Medulla oblongata (tissue), 1 donor: Measurements from ENCODE around the gene AK1.

Experiments used
- DNase-seq: peaks from one replicate; pipeline ENCODE4 v3.0.0-alpha.2; 2015; ENCODE audit errors: extremely low spot score

Gene AK1

DNA sequence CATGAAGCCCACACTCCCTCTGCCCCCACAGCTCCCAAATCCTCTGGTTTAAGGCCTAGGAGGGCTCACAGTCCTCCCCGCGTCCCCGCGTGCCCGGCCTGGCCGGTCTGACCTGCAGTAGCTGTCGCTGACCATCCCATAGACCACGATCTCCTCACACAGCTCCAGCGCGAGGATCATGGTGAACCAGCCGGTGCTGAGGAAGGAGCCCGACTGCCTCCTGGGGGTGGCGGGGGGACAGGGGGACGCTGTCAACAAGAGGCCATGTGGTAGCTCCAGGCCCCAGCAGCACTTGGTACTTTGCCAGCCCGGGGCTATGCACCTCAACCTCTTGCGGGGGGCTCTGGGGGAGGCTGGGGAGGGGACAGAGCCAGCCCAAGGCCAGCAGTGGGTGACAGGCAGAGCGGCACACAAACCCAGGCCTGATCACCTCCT lies 32.4 kb upstream of the AK1 start:
- no peak for DNase-seq

DNA sequence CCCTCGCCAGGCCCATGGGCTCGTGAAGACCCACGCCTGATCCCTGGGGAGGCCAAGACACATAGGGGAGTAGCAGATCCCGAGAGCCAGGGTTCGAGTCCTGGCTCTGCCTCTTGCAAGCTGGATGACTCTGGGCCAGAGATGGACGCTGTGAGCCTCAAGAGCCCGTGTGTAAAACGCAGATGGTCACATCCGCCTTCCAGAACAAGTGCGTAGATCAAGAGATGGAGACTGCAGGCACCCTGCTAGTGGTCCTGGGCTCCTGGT lies 31.1 kb upstream of the AK1 start:
- DNase-seq, result no peak

DNA sequence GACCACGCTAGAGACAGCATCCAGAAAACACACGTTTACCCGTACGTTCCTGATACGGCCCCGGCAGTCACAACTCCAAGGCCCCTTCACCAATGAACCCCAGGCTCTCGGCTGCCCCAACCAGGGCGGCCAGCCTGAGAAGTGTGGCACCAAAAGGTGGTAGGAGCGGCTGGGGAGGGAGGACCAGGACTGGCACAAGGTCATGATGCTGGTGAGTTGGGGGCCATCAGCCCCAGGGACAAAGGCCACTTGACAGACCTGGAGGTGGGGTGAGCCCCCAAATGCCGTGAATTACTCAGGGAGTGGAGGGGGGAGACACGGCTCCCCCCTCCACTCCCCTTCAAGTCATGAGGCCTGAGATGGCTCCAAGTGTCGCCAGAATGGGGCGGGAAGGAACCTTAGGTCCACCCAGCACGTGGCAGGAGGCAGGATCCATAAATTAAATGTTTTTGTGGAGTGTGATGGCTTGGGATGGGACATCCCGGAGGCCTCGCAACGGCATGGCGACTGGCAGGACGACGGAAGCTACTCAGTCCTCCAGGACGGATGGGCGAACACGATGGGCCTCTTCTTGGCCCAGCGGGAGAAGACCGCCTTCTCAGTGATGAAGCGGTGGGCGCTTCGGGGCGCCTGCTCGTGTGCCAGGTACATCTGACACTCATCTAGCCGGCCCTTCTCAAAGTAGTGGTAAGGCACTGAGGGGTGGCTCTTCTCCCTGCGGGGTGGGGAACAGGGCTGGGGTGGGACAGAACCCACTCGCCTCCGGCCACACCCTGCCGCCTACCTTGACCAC lies 30.6 kb upstream of the AK1 start:
- no peak for DNase-seq

DNA sequence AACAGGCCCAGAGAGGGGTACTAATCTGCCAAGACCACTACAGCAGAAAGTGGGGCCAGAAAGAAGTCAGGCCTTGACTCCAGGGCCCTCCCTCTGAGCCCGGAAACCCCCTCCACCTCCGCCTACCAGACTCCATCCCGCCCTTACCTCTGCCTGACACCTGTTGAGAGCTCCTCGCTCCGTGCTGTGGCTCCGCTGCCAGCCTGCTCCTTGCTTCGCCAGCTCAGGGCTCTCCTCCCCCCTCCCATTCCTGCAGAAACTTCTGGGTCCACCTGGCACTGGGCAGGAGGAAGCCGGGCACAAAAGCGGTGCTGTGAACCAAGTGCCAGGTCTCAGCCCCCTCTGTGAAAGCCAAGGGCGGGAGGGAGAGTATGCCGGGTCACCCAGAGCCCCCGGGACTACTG lies 28.3 kb upstream of the AK1 start:
- DNase-seq, result peak; percentile 72

DNA sequence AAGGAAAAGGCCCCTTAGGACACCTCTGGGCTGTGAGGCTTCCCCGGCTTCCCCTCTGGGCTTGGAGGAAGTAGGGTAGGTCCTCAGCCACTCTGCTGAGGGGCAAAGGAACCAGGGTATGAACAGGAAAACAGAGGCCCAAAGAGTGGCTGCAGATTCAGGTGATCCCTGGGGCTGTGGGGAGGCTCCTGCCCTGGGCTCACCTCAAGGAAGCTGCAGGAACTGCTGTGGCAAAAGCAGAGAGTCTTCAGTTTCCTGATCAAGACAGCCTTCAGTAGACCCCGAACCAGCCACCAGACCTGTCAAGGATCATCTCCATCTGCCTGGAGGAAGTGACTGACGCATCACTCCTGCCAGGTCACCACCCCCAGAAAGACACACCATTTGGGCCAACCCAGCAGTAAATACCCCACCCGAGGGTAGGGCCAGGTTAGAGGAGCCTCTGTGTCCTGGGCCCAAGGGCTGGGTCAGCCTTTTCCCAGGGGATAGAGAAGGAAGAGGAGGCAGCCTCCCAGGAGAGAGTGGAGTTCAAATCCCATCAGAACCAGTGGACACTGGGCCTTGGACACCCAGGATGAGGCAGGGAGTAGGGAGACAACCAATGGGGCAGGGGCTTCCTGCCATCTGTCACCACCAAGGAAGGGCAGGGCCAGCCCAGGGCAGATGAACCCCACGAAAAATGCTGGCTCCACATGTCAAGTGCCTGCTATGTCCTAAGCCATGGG lies 27.7 kb upstream of the AK1 start:
- DNase-seq, result no peak

DNA sequence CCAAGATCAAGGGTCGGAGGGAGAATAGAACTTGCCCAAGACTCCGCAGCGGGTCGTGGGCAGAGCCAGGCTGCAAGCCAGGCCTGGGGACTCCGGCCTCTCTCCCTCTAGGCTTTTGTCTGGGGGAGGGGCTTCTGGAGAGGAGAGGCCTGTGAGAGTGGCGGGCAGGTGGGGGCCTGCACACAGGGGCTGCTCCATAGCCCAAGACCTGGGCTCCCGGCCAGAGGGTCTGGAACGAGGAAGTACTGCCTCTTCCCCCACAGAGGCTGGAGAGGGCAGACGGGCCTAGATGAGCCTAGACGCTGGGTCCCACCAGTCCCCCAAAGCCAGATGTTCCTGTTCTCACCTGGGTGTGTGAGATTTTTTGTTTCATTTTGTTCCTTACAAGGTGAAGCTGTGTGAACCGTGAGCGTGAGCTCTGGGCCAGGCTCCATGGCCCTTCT lies 27.1 kb upstream of the AK1 start:
- DNase-seq, result peak; percentile 57

DNA sequence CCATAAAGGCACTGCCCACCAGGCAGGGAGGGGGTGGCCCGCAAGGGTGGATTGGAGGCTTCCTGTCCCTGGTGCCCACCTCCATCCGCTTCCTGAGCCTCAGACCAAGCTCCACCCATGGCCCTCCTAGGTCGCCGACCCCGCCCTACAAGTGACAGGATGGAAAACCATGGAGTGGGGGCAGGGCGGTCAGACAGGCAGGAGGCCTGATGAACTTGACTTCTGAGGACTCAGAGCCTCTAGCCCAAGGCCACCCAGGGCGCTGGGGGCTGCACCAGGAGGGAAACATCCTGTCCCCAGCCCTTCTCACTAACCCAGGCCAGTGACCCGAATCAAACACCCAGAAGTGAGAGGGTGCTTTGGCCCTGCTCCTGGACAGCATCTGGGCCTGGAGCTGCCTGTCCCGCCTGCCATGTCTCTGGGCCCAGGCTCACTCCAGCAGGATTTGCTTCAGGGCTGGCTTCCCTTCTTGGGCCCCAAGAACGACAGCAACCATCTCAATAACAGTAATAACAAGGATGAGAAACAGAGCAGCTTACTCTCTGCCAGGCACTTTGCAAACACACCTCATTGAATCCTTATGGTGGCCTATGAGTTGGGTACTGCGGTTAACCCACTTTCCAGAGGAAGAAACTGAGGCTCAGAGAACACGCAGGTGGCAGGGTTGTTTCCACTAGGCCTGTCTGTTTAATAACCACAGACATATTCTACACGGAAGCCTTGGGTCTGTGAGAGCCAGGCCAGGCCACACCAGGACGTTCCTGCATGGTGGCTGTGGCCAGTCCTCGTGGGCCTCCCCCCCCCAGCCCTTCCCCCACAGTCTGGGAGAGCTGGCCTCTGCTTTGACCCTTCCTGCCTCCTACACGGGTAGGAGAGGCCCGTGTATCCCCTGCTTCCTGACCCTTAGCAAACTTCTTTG lies 26.3 kb upstream of the AK1 start:
- DNase-seq, result no peak

DNA sequence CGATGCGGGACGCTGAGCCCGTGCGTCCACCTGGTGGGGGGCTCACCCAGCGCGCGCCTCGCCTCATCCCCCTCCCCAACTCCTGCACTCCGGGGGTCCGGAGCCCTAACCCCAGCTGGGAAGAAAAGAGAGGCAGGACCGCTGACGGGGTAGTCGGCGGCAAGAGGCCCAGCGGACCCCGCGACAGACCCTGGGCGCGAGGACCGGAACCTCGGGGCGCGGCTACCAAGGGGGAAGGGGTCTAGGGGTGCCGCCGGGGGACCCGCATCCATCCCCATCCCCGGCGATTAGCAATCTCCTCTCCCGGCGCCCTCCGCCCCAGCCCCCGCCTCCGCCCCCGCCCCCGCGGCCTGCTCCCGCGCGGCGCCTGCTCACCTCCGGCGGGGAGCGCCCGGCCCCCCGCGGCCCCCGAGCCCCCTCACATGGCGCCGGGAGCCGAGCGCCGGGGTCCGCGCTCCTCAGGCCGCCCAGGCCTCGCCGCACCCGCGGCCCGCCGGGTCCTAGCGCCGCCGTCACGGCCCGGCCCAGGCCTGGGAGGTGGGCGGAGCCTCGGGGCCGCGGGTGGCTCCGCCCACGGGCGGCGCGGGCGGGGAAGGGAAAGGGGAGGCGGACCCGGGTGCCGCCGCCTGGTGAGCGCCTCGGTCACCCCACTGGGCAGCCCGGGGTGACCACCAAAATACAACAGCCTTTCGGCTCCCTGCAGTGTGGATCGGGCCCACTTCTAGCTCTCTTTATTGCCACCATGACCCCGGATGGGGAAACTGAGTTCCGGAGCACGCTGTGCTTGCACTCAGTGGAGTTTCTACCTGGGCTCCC lies 21.9 kb upstream of the AK1 start, which contains the start of gene ST6GALNAC6:
ST6GALNAC6 (minus strand) TSS at position 476 of the 816 bp plus-strand sequence. CDS start 1,622 bp downstream, outside the sequence.
- DNase-seq, result peak; percentile 90

DNA sequence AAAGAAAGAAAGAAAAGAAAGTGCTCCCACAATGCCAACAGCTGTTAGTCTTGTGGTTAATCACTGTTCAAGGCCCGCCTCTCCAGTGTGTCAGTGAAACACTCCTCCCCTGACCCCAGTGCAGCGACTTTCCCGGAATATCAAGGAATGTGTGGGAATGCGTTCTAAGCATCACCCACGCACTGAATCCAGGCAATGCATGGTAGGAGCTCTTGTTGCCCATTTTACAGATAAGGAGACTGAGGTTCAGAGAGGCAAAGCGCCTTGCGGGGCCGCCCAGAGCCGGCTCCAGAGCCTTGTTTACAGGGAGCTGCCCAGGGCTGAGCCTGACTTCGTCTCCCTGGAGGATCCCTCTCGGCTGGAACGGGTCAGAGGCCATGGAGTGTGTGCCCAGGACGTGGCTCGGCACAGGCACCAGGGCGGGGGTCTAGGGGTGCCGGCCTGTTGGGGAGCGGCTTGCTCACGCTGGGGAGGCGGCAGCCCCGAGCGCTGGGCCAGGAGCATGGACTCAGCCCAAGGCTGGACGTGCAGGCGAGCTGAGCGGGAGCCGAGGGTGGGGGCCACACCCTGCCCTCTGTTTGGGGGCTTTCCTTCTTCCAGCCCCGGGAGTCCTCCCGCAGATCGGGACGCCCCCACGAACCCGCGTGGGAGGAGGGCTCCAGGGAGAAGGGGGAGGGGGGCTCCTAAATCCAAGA lies 21.1 kb upstream of the AK1 start:
- DNase-seq, result no peak

DNA sequence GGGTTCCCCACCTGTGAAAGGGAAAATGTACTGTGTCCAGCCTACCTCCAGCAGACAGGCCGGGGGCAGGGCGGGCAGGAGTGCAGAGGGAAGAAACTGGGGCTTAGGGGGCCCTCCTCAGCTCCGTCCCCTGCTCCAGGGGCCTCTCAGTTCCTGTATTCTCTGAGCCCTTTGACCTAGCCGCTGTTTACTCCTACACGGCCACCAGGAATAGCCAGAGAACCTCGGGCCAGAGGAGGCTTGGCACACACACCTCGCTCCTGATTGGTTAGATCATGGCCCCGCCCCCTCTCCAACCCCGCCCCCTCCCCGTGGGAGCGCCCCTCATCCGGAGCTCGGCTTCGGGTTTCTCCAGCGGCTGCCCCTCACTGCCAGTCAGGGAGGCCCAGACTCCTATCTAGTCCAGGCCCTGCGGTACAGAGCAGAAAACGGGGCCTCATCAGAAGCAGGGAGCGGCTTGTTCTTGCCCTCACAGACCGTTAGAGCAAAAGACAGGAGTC lies 19.8 kb upstream of the AK1 start:
- DNase-seq, result peak; percentile 82

DNA sequence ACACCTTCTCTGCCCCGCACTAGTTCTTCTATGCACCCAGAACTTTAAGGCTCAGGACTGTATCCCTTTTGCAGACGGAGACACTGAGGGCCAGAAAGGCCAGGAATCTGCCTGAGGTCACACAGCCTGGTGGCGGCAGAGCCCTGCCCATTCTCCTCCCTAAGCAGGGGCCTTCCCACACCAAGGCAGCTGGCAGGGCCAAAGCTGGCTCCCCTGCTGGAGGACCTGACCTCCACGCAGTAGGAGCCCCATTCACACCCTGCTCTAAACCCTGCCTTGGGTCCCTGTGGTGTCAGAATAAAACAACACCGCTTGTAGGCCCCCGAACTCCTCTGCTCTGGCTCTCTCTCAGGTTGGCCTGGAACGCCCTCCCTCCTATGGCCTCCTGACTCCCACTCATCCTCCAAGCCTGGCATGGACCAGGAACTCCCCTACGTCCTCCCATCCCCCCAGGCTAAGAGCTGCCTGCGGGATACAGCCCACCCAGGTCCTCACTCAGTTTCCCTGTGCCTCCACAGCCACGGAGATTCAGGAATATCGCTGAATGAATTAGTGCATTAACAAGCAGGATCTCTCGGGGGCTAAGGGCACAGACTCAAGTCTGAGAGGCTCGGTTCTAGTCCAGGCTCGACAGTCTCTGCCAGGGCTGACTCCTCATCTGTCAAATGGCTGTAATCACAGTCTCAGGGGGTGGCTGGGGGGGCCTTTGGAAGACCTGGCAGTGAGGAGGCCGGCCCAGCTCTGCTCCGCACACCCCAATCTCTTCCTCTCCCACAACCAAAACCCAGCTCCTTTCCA lies 19.1 kb upstream of the AK1 start:
- DNase-seq, result no peak

DNA sequence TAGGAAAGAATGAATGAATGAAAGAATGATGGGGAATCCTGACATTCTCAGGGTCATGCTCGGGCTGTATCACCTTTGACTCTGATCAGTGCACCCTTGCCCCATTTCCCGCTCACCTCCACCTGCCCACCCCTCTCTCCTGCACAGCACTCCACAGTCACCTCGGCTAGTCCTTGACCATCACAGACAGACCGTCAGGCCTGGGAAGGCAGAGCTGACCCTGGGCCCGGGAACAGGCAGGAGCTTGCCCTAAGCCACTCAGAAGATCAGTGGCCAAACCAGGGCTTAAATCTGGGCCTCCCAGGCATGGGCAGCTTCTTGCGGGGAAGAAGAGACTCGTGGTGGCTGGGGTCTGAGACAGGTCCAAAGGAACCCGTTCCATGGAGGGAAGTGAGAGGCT lies 18.3 kb upstream of the AK1 start:
- DNase-seq, result no peak

DNA sequence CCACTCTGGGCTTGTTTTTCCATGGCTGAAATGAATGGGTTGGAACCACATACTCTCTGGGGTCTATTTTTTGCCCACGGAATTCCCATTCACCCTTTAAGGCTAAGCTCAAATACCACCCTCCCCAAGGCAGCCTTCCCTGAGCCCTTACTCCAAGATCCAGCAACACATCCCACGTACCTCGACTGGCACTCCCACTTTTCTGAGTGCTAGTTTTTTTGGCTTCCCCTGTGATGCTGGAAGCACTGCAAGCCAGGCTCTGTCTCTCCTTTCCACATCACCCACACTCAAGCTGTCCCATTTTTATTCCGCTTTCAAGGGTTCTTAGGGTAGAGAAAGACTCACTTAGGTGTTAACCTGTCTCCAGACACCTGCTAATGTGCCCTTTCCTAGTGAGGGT lies 15.9 kb upstream of the AK1 start:
- no peak for DNase-seq

DNA sequence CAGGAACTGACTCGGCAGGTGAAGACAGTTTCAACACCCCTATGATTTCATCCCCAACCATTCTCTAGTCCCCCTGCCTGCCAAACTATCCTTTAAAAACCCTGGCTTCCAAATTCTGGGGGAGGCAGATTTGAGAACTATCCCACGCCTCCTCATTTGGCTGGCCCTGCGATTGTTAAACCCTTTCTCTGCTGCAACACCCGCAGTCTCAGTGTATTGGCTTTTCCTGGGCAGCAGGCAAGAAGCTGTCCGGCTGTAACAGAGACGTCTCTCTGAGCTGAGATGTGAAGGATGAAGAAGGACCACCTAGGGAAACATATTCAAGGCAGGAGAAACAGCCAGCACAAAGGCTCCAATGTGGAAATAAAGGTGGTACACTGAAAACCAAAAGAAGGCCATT lies 15.4 kb upstream of the AK1 start:
- DNase-seq, result no peak

DNA sequence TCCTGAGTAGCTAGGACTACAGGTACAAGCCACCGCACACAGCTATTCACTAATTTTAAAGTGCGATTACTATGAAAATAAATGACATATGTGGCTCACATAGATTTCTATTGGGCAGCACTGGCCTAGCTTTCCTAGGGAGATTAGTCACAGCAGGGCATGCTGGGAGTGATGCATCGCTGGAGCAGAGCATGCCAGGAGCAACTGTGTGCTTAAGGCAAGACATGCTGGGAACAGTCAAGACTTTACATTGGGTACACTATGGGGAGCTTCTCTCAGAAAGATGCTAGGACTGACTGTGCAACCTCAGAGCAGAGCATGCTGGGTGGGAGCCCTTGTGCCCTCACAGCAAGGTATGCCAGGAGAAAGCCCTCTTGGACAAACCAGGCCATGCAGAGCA lies 12.6 kb upstream of the AK1 start:
- DNase-seq, result no peak

DNA sequence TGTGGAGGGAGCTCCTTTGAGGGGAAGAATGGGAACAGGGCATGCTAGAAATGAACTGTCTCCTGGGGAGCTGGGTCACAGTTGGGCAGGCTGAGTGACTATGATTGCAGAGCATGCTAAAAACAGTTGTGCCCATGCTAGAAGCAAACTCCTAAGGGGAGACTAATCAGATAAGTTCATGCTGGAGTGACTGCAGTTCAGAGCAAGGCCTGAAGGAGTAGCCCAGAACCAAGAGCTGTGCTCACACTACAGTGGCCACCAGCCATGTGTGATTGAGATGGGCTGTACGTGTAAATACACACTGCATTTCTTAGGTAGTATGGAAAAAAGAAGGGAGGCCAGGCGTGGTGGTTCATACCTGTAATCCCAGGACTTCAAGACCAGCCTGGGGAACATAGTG lies 10.3 kb upstream of the AK1 start:
- no peak for DNase-seq

DNA sequence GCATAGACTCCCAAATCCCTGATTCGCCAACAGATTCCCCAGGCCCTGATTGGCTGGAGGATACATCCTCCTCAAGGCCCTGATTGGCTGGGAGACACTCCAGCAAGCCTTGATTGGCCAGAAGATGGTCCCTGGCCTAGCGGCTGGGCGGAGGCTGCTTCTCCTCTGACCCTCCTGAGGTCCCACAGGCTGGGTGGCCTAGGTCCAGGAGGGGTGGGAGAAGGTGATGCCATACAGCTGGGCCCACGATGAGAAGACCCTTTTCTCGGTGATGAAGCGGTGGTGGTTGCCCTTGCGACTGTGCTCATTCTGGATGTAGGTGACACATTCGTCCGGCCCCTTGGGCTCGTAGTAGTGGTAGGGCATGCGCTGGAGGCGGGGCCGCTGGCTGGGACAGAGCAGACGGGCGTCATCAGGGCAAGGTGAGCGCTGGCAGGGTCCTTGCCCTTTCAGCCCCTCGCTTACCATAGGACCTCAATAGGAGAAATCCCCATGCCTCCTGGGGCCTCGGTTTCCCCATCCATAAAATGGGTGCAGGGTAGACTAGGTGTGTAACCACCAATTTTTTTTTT lies 9.0 kb upstream of the AK1 start:
- DNase-seq, result no peak

DNA sequence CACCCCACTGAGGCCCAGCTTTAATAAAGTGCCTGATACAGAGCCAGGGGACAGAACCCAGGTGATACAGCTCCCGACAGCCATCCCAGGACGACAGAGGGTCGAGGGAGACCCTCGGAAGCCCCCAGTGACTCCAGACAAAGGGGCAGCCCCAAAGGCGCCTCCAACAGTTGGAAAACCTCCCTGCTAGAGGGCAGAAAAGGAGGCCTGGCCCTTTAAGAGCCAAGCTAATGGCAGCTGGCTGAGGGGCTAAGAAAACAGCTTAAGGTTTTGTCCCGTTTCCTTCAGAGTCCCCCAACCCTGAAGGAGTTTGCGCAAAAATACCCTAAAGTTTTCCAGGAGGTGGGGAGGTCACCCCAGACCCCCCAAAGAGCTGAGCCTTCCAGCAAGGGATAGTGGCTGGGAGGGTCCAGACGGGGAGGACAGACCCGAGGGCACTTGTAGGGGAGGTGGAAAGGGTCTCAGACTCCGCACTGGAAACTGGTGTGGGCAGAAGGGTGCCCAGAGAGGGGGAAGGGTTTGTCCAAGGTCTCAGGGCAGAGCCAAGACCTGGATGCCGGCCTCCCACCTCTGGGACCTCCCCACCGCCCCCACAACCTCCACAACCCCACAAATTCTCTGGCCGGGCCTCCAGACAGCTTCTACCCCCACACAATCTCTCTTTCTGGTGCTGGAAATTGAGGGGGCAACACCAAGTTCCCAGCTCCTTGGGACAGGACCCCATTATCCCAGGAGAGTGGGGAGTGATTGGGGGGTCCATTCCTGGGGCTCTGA lies 8.2 kb upstream of the AK1 start:
- DNase-seq, result no peak
